ENCODE results near the gene VWDE.

The VWDE gene

GRCh38 chr7:12327922-12328321 lies 75.7 kb downstream of the VWDE start:
- ChIA-PET CTCF (no interaction called here), POLR2A (no interaction called here)
- TF ChIP-seq FOXK2 (IDR thresholded peaks at IDR 0.05) (no peak), ELF4 (IDR thresholded peaks at IDR 0.05) (no peak), TARDBP (IDR thresholded peaks at IDR 0.05) (no peak), SP1 (IDR thresholded peaks at IDR 0.05) (no peak), ARNT (IDR thresholded peaks at IDR 0.05) (no peak), ZNF384 (IDR thresholded peaks at IDR 0.05) (no peak), L3MBTL2 (conservative IDR thresholded peaks at IDR 0.05) (no peak), HDGF (IDR thresholded peaks at IDR 0.05; ENCODE audit: borderline replicate concordance) (no peak), FOXA1 (IDR thresholded peaks at IDR 0.05) (no peak), FOXM1 (IDR thresholded peaks at IDR 0.05; ENCODE audit: borderline replicate concordance) (no peak), LEF1 (IDR thresholded peaks at IDR 0.05; ENCODE audit: borderline replicate concordance) (no peak), SUZ12 (IDR thresholded peaks at IDR 0.05) (no peak), NFRKB (IDR thresholded peaks at IDR 0.05) (no peak), BHLHE40 (IDR thresholded peaks at IDR 0.05; ENCODE audit: borderline replicate concordance) (no peak), CTBP1 (IDR thresholded peaks at IDR 0.05; ENCODE audit: borderline replicate concordance) (no peak)
- TF ChIP-seq, protein P1, sequence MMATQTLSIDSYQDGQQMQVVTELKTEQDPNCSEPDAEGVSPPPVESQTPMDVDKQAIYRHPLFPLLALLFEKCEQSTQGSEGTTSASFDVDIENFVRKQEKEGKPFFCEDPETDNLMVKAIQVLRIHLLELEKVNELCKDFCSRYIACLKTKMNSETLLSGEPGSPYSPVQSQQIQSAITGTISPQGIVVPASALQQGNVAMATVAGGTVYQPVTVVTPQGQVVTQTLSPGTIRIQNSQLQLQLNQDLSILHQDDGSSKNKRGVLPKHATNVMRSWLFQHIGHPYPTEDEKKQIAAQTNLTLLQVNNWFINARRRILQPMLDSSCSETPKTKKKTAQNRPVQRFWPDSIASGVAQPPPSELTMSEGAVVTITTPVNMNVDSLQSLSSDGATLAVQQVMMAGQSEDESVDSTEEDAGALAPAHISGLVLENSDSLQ (IDR thresholded peaks at IDR 0.05), result no peak
- no peak for DNase-seq (ENCODE audit: extremely low spot score)

DNA sequence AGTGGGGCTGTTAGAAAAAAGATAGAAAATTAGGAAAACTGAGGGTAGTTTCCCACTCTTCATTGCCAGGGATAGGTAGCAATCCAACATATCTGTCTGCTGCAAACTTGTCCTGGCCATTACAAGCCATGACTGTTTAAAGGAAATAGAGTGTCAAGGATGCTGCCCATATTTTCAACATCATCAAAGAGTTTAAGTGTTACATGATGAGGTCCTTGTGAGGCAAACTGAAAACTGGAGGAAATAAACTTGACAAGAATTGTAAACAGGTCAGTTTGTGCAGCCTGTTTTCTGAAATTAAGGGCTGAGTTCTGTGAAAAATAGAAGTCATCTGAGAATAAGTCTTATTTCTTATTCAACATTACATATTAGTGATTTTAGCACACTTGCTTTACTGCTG lies 78.0 kb downstream of the VWDE start:
- TF ChIP-seq, protein P1 (IDR thresholded peaks at IDR 0.05), result no peak
- TF ChIP-seq CTBP1 (IDR thresholded peaks at IDR 0.05; ENCODE audit: borderline replicate concordance) (no peak), SUZ12 (IDR thresholded peaks at IDR 0.05) (no peak), LEF1 (IDR thresholded peaks at IDR 0.05; ENCODE audit: borderline replicate concordance) (no peak), ARNT (IDR thresholded peaks at IDR 0.05) (no peak), NFRKB (IDR thresholded peaks at IDR 0.05) (no peak), SP1 (IDR thresholded peaks at IDR 0.05) (no peak), ELF4 (IDR thresholded peaks at IDR 0.05) (no peak), TARDBP (IDR thresholded peaks at IDR 0.05) (no peak), L3MBTL2 (conservative IDR thresholded peaks at IDR 0.05) (no peak), FOXK2 (IDR thresholded peaks at IDR 0.05) (no peak), ZNF384 (IDR thresholded peaks at IDR 0.05) (no peak)
- ChIA-PET POLR2A (no interaction called here), CTCF (no interaction called here)
- no peak for DNase-seq (ENCODE audit: extremely low spot score)

- no peak for DNase-seq (ENCODE audit: extremely low spot score)
- TF ChIP-seq, protein P1 (IDR thresholded peaks at IDR 0.05), result no peak
- TF ChIP-seq ZNF384 (IDR thresholded peaks at IDR 0.05) (no peak), NFRKB (IDR thresholded peaks at IDR 0.05) (no peak), FOXM1 (IDR thresholded peaks at IDR 0.05; ENCODE audit: borderline replicate concordance) (no peak), TARDBP (IDR thresholded peaks at IDR 0.05) (no peak), SUZ12 (IDR thresholded peaks at IDR 0.05) (no peak), HDGF (IDR thresholded peaks at IDR 0.05; ENCODE audit: borderline replicate concordance) (no peak), LEF1 (IDR thresholded peaks at IDR 0.05; ENCODE audit: borderline replicate concordance) (no peak), FOXA1 (IDR thresholded peaks at IDR 0.05) (no peak)
- CTCF ChIA-PET, result no interaction called here
- POLR2A ChIA-PET, result no interaction called here
Measured at GRCh38 chr7:12323415-12323814, 80.2 kb downstream of the VWDE start.

GRCh38 chr7:12322903-12323300 lies 80.8 kb downstream of the VWDE start:
- ChIA-PET CTCF (interaction anchor here (0.9 kb wide), 1 partner anchor 21 kb away, joined by 3 read pairs; no protein-coding TSS in a partner anchor), POLR2A (no interaction called here)

DNA sequence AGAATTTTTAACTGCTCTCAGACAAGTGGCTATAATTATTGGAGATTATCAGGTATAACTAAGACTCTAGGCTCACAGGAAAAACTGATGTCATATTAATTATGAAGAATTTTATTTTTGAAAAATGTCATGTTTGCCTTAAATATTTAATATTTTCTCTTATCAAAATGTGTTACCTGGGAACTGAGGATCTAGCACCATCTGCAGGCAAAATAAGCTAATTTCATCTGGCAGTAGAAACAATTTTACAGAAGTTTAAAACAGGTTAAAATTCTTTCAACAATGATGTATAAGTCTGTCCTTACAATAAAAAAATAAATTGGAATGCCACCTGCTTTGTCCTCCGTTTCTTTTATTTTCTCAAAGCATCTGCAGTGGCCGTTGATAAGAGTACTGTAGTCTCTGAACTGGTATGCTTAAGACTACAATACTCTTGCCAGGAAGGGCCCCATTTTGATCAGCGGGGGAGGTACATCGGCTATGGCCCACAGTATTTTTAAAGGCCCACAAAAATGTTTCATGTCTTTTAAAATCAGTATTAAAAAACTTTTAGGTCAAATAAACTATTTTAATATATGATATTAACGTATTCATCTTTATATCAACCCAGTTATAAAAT lies 81.3 kb downstream of the VWDE start:
- ChIA-PET POLR2A (no interaction called here), CTCF (interaction anchor here (0.8 to 0.9 kb wide), 2 partner anchors 14 to 21 kb away, joined by 3 read pairs; no protein-coding TSS in a partner anchor)
- TF ChIP-seq L3MBTL2 (conservative IDR thresholded peaks at IDR 0.05) (no peak), CTBP1 (IDR thresholded peaks at IDR 0.05; ENCODE audit: borderline replicate concordance) (no peak), ZNF384 (IDR thresholded peaks at IDR 0.05) (no peak), HDGF (IDR thresholded peaks at IDR 0.05; ENCODE audit: borderline replicate concordance) (no peak), FOXA1 (IDR thresholded peaks at IDR 0.05) (no peak)
- DNase-seq (ENCODE audit: extremely low spot score), result no peak

More at GRCh38 chr7:12322903-12323300, 80.8 kb downstream of the VWDE start:
- no peak for TF ChIP-seq ARNT (IDR thresholded peaks at IDR 0.05)
- TF ChIP-seq BHLHE40 (IDR thresholded peaks at IDR 0.05; ENCODE audit: borderline replicate concordance), result no peak
- no peak for TF ChIP-seq TARDBP (IDR thresholded peaks at IDR 0.05)
- TF ChIP-seq, protein P1 (IDR thresholded peaks at IDR 0.05), result no peak
- no peak for DNase-seq (ENCODE audit: extremely low spot score)

GRCh38 chr7:12320987-12321647 lies 82.5 kb downstream of the VWDE start:
- POLR2A ChIA-PET, result no interaction called here
- TF ChIP-seq ELF4 (IDR thresholded peaks at IDR 0.05) (no peak), HDGF (IDR thresholded peaks at IDR 0.05; ENCODE audit: borderline replicate concordance) (no peak), FOXK2 (IDR thresholded peaks at IDR 0.05) (no peak), TARDBP (IDR thresholded peaks at IDR 0.05) (no peak), ARNT (IDR thresholded peaks at IDR 0.05) (no peak), L3MBTL2 (conservative IDR thresholded peaks at IDR 0.05) (no peak), CTBP1 (IDR thresholded peaks at IDR 0.05; ENCODE audit: borderline replicate concordance) (no peak), LEF1 (IDR thresholded peaks at IDR 0.05; ENCODE audit: borderline replicate concordance) (no peak), ZNF384 (IDR thresholded peaks at IDR 0.05) (no peak), FOXA1 (IDR thresholded peaks at IDR 0.05) (no peak), SP1 (IDR thresholded peaks at IDR 0.05) (no peak), NFRKB (IDR thresholded peaks at IDR 0.05) (no peak), SUZ12 (IDR thresholded peaks at IDR 0.05) (no peak)
- TF ChIP-seq, protein P1 (IDR thresholded peaks at IDR 0.05), result no peak
- CTCF ChIA-PET, result no interaction called here
- DNase-seq (ENCODE audit: extremely low spot score), result no peak

Data from HEK293T (cell line).